ENCODE data around the gene COG4. TPM values are rescaled to one million over a fixed set of nuclear protein-coding genes. Genes with fewer than 3 reads are reported as not detected.

The COG4 gene
- total and polyA plus RNA-seq, 12 donors, result 28.2 to 195 (median 69.8) TPM

DNA sequence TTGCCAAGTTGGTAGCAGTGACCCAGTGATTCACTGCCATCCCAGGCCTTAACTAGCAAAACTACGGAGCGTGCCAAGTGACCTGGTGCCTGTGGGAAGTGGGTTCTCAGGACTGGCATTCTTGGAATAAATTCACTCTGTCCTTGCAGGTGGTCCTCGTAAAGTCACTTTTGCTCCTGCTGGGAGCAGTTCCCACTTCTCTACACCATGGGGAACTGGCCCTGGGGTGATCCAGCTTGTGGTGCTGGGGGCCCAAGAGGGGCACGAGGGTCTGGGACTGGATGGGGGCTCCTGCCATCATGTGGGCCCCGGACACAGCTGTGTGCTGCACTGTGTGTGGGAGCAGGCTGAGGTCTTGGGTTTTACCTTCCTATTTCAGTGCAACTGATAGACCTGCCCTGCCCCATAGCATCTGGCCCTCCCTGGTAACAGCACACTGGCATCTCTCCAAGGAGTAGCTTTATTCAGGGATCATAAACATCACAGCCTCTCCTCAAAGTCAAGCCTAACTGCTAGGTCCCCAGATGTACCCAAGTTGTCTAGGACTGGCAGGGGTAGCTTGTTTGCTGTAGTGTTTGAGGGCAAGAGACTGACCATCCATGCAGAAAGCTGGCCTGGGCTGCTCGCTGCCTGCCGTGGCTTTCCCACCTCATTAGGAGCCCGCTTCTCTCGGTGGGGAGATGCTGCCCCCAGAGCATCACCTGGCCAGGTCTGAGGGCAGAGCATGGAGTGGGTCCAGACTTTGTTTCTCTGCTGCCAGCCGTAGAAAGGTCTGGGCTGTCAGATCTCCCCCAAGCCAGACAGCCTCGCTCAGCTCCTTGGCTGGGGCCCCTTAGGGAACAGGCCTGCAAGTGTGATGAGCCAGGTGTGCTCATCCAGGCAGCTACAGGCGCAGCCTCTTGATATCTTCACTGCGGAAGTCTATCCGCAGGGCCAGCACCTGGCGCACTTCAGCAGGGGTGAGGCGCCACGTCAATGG, 42.9 kb downstream of the COG4 start:
- peaks cover 0 to 56% of the 10 kb centered on the region in 2 donors for H3K36me3 ChIP-seq (replicated peaks in 1 of 2)
- no peak for TF ChIP-seq POLR2A (IDR thresholded peaks at IDR 0.05)
- no peak for TF ChIP-seq CTCF (IDR thresholded peaks at IDR 0.05)
- no peaks in the 10 kb centered on the region for H3K27me3 ChIP-seq
- no peak overlapping the region for H3K4me3 ChIP-seq
- no peaks in the 10 kb centered on the region for H3K9me3 ChIP-seq (replicated peaks in 1 of 3)
- no peak overlapping the region for H3K27ac ChIP-seq
- 82 to 100% (median 91%) methylated on average over 3 to 17 of the region's 17 CpGs for WGBS, 4 donors
- peaks cover 0 to 4% of the 10 kb centered on the region in 2 donors for H3K4me1 ChIP-seq (replicated peaks in 1 of 2)
- intact Hi-C loops (cut with DNase I), result no loop called here
- peak in 2 of 7 donors; percentile 34 to 40 for DNase-seq

DNA sequence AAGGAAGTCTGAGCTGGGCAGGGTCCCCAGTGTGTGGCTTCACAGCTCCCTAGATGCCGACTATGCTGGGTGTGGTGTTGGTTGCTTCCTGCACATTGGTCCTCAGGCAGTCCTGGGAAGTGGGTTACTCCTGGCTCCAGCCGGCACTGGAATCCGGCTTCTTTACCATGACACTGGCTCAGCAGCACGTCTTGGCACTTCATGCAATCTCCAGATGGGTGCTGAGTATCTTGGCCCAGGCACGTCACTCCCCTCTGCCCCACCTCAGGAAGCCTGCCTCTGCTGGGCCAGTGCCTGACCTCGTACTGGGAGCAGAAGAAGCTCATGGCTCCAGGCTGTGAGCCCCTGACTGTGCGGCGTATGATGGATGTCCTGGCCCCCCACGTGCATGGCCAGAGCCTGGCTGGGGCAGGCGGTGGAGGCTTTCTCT, 44.4 kb downstream of the COG4 start:
- WGBS, 4 donors, result 67 to 79% (median 72%) methylated on average over 4 to 10 of the region's 10 CpGs
- intact Hi-C loops (cut with DNase I), result no loop called here
- Histone ChIP-seq H3K4me3 (no peak overlapping the region), H3K27me3 (no peaks in the 10 kb centered on the region), H3K27ac (peak overlapping the region in 1 of 5 donors; percentile 14), H3K36me3 (replicated peaks in 1 of 2) (peaks cover 0 to 65% of the 10 kb centered on the region in 2 donors), H3K9me3 (replicated peaks in 1 of 3) (no peaks in the 10 kb centered on the region), H3K4me1 (replicated peaks in 1 of 2) (peaks cover 0 to 4% of the 10 kb centered on the region in 2 donors)
- DNase-seq, result peak in 2 of 7 donors; percentile 8 to 50
- TF ChIP-seq POLR2A (IDR thresholded peaks at IDR 0.05) (no peak), CTCF (IDR thresholded peaks at IDR 0.05) (no peak)

GRCh38 chr16:70478169-70478568, 45.2 kb downstream of the COG4 start:
- Histone ChIP-seq H3K27ac (no peak overlapping the region), H3K36me3 (replicated peaks in 1 of 2) (peaks cover 0 to 65% of the 10 kb centered on the region in 2 donors), H3K4me3 (no peak overlapping the region), H3K4me1 (replicated peaks in 1 of 2) (peaks cover 0 to 4% of the 10 kb centered on the region in 2 donors), H3K27me3 (no peaks in the 10 kb centered on the region), H3K9me3 (replicated peaks in 1 of 3) (no peaks in the 10 kb centered on the region)
- WGBS, 4 donors, result 91 to 98% (median 95%) methylated on average over 6 to 8 of the region's 8 CpGs; no CpG with 5 or more reads in 1 of the 4 donors
- TF ChIP-seq POLR2A (IDR thresholded peaks at IDR 0.05) (no peak), CTCF (IDR thresholded peaks at IDR 0.05) (no peak)
- no peak for DNase-seq
- intact Hi-C loops (cut with DNase I), result no loop called here

- Histone ChIP-seq H3K27ac (peak overlapping the region in 1 of 5 donors; percentile 33), H3K36me3 (replicated peaks in 1 of 2) (peaks cover 0 to 61% of the 10 kb centered on the region in 2 donors), H3K27me3 (no peaks in the 10 kb centered on the region), H3K4me3 (no peak overlapping the region), H3K9me3 (replicated peaks in 1 of 3) (no peaks in the 10 kb centered on the region), H3K4me1 (replicated peaks in 1 of 2) (peaks cover 0 to 4% of the 10 kb centered on the region in 2 donors)
- 78 to 84% (median 83%) methylated on average over 12 to 13 of the region's 13 CpGs for WGBS, 4 donors
- DNase-seq, result peak in 2 of 7 donors; percentile 40 to 60
- TF ChIP-seq POLR2A (IDR thresholded peaks at IDR 0.05) (no peak), CTCF (IDR thresholded peaks at IDR 0.05) (no peak)
- intact Hi-C loops (cut with DNase I), result no loop called here
Observed at GRCh38 chr16:70476272-70477020, 46.9 kb downstream of the COG4 start.

All from adrenal gland (tissue), 12 donors.